ENCODE results near the gene C16orf95.
"Not testable (repeated sequence)": the region's sequence is repeated elsewhere in the genome, so short reads cannot be mapped to it uniquely, and the experiment has no call there.

C16orf95 gene

DNA sequence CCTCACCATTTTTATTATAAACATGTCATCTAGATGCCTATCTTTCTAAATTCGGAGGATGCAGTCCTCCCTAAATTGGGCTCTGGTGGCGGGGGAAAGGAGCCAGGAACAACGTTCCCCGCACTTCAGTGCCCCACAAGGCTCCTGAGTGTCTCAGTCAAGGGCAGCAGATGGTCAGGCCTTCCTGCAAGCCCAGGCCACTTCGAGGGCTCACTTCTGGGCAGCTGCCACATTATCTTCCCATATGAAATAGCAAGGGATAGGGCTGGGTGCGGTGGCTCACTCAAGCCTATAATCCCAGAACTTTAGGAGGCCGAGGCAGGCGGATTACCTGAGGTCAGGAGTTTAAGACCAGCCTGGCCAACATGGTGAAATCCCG is 34.1 kb upstream of the C16orf95 start:
- ATAC-seq, result no peak
- H3K4me3 Mint-ChIP-seq, result no peak overlapping the region
- no peaks in the 10 kb centered on the region for H3K4me1 Mint-ChIP-seq
- no peaks in the 10 kb centered on the region for H3K9me3 Mint-ChIP-seq
- no peak overlapping the region for H3K27ac Mint-ChIP-seq
- H3K27me3 Mint-ChIP-seq, result no peaks in the 10 kb centered on the region
- H3K36me3 Mint-ChIP-seq, result peaks cover 37% of the 10 kb centered on the region

DNA sequence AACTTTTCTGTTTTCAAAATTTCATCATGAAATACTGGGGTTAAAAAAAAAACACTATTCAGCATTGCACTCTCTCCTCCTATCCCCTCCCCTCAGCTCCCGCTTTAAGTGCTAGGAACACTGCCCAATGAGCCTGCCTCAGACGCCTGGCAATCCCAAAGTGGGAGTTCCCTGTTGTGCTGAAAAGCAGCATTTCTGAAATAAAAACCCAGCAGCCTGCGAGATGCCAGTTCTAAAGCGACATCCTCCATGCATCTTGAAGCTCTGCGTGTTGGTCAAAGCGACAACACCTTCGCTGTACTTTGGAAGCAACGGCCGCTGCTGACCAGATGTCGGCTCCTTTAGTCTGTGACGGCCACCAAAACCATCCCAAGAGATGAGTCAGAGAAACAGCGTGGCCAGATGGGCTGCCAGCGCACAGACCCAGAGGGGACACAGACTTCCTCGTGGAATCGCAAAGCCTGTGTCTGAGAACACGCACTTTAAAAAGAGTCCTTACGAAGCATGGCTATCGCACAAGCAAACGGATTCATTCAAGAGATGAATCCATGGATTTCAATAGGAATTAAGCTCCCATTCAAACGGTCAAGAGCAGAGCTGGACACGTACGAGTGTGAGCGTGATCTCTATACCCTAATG is 33.6 kb upstream of the C16orf95 start:
- Mint-ChIP-seq H3K4me3 (no peak overlapping the region), H3K36me3 (peaks cover 37% of the 10 kb centered on the region), H3K27me3 (no peaks in the 10 kb centered on the region), H3K4me1 (peaks cover 4% of the 10 kb centered on the region), H3K27ac (no peak overlapping the region), H3K9me3 (no peaks in the 10 kb centered on the region)
- no peak for ATAC-seq

DNA sequence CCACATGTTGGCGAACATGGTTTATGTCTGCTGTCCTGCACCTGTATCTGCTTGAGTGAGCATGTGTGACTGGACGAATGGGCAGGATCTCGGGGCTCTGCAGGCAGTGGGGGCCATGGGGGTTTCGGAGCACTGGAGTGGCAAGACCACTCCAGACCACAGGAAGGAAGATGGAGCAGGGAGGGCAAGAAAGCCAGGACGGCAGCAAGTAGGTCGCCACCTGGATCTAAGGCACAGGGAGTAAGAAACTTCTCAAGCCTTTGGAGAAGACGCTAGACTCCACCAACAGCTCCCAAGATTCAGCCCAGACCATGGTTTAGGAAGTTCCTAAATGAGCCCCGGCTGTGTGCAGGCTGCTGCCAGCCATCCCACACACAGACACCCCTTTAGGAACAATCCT is 32.8 kb upstream of the C16orf95 start:
- Mint-ChIP-seq H3K4me3 (no peak overlapping the region), H3K9me3 (no peaks in the 10 kb centered on the region), H3K4me1 (peaks cover 11% of the 10 kb centered on the region), H3K36me3 (peaks cover 40% of the 10 kb centered on the region), H3K27ac (no peak overlapping the region), H3K27me3 (no peaks in the 10 kb centered on the region)
- ATAC-seq, result no peak

GRCh38 chr16:87348616-87349157 is 31.5 kb upstream of the C16orf95 start:
- Mint-ChIP-seq H3K27me3 (no peaks in the 10 kb centered on the region), H3K4me3 (no peak overlapping the region), H3K27ac (no peak overlapping the region), H3K9me3 (no peaks in the 10 kb centered on the region), H3K4me1 (peaks cover 11% of the 10 kb centered on the region), H3K36me3 (peaks cover 45% of the 10 kb centered on the region)
- no peak for ATAC-seq

DNA sequence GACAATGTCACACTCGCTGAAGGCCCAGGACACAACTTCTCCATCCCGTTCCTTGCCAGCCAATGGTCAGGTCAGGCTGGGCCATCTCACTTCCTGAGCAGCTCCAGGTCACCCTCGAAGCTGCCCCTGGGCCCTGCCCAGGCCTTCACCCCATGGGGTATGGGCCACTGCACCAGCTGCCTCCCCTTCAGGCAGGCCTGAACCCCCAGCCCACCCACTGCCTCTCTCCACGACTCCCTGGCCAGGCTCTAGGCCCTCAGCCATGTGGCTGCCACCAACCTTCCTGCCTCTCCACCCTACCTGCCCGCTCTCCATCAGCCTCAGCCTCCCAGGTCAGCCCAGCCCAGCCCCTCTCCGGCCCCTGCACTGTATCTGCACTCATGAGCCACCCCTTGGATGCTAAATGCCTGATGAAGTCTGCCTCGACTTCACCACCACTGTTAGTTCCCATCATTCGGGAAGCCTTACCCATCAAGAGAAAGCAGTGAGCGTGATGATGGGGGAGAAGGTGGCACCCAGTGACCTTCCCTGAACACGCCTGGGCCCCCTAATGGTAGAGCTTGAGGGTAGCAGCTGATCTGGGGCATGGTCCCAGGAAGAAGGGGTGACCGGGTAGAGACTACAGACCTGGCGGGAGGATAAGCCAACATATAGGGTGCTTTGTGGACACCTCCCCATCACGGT is 30.9 kb upstream of the C16orf95 start:
- no peak overlapping the region for H3K4me3 Mint-ChIP-seq
- peaks cover 11% of the 10 kb centered on the region for H3K4me1 Mint-ChIP-seq
- no peak overlapping the region for H3K27ac Mint-ChIP-seq

DNA sequence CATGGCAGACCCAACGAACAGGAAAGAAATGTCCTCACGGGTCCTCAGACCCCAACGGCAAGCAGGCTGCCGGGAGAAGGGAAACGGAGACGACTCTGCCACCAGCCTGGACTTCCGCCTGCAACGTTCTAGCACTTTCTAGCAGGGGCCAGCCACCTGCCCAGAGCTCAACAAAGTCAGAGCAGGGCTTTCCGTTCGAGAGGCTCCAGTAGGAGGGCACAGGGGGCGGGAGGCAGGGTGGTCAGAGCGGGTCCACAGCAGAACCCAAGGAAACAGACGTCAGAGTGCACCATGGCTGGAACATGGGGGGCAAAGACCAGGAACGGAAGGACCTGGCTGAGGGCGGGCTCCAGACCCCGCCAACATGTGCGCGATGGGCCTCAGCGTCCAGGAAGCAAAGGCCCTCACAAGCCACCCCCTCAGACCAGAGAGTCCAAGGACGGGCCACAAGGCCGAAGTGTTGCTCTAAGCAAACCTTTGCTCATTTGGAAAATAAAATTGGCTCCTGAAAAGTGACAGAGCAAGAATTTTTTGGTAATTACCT is 29.4 kb upstream of the C16orf95 start:
- no peak for ATAC-seq
- no peak overlapping the region for H3K27ac Mint-ChIP-seq
- H3K36me3 Mint-ChIP-seq, result peaks cover 62% of the 10 kb centered on the region
- H3K4me1 Mint-ChIP-seq, result peaks cover 11% of the 10 kb centered on the region
- H3K27me3 Mint-ChIP-seq, result no peaks in the 10 kb centered on the region
- no peaks in the 10 kb centered on the region for H3K9me3 Mint-ChIP-seq
- H3K4me3 Mint-ChIP-seq, result no peak overlapping the region

More for the DNA sequence above, 30.9 kb upstream of the C16orf95 start:
- Mint-ChIP-seq H3K9me3 (no peaks in the 10 kb centered on the region), H3K36me3 (peaks cover 48% of the 10 kb centered on the region), H3K27me3 (no peaks in the 10 kb centered on the region)
- ATAC-seq, result no peak

DNA sequence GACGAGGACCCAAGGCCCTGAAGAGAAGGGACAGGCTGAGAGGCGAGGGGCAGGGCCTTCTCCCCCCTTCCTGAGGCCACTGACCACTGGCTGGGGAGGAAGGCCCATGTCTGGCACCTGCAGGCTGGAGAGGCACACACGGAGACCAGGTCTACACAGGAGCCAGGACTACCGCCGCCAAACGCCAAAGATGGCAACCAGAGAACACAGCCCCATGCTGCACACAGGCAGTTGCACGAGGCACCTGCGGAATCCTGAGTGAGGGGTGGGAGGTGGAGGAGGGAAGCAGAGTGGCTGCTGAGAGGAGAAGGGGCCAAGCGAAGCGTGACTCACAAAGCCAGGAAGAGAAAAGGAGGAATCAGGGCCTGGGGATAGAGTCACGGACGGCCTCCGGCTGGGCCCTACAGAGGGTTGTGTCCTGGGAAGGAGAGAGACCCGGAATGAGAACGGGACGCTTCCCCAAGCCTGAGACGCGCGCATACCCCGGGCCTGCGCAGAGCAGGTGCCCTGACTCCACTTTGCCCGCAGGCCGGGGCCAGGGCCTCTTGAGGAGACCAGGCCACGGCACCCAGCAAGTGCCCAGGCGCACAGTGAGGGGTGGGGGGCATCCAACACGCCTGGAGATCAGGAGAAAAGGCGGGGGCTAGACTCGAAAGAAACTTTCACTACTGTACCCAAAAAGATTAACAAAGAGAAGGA is 28.7 kb upstream of the C16orf95 start:
- no peaks in the 10 kb centered on the region for H3K9me3 Mint-ChIP-seq
- H3K27ac Mint-ChIP-seq, result peak overlapping the region; percentile 86
- no peak for ATAC-seq
- no peak overlapping the region for H3K4me3 Mint-ChIP-seq
- H3K4me1 Mint-ChIP-seq, result peaks cover 11% of the 10 kb centered on the region
- H3K27me3 Mint-ChIP-seq, result no peaks in the 10 kb centered on the region
- H3K36me3 Mint-ChIP-seq, result peaks cover 67% of the 10 kb centered on the region

DNA sequence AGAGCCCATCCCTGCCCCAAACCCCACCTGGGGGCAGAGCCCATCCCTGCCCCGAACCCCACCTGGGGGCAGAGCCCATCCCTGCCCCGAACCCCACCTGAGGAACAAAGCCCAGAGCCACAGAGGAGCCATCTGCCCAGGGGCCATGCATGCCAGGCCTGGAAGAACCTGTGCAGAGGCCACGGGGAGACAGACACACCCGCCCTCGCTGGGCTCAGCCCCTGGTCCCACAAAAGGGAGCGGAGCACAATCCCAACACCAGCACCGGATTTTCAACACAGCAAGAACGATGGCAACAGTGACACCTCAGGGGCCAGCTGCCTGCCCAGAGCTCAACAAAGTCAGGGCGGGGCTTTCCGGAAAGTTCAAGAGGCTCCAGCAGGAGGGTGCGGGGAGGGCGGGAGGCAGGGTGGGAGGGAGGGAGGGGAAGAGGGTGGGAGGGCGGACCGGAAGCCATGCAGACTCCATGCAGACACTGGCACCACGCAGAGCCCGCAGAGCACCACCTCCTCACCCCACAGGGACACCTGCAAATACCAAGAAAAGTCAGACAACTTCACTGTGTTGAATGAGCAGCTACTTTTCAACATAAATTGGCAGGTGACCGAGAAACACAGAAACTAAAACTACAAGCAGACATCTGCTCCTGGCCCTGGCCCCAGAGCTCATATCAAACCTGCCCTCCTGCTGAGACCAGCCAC is 27.9 kb upstream of the C16orf95 start:
- H3K27me3 Mint-ChIP-seq, result no peaks in the 10 kb centered on the region
- peak overlapping the region; percentile 46 for H3K4me3 Mint-ChIP-seq
- peaks cover 75% of the 10 kb centered on the region for H3K36me3 Mint-ChIP-seq
- H3K4me1 Mint-ChIP-seq, result peaks cover 11% of the 10 kb centered on the region
- H3K27ac Mint-ChIP-seq, result peak overlapping the region; percentile 86
- peak; percentile 53 for ATAC-seq
- no peaks in the 10 kb centered on the region for H3K9me3 Mint-ChIP-seq

GRCh38 chr16:87344165-87344930 is 27.2 kb upstream of the C16orf95 start:
- no peaks in the 10 kb centered on the region for H3K9me3 Mint-ChIP-seq
- peaks cover 11% of the 10 kb centered on the region for H3K4me1 Mint-ChIP-seq
- no peak overlapping the region for H3K4me3 Mint-ChIP-seq
- peak; percentile 9 for ATAC-seq
- H3K36me3 Mint-ChIP-seq, result peaks cover 80% of the 10 kb centered on the region
- H3K27ac Mint-ChIP-seq, result peak overlapping the region; percentile 86
- no peaks in the 10 kb centered on the region for H3K27me3 Mint-ChIP-seq

GRCh38 chr16:87343753-87344050 is 26.5 kb upstream of the C16orf95 start:
- H3K4me1 Mint-ChIP-seq, result peaks cover 11% of the 10 kb centered on the region
- peaks cover 80% of the 10 kb centered on the region for H3K36me3 Mint-ChIP-seq

DNA sequence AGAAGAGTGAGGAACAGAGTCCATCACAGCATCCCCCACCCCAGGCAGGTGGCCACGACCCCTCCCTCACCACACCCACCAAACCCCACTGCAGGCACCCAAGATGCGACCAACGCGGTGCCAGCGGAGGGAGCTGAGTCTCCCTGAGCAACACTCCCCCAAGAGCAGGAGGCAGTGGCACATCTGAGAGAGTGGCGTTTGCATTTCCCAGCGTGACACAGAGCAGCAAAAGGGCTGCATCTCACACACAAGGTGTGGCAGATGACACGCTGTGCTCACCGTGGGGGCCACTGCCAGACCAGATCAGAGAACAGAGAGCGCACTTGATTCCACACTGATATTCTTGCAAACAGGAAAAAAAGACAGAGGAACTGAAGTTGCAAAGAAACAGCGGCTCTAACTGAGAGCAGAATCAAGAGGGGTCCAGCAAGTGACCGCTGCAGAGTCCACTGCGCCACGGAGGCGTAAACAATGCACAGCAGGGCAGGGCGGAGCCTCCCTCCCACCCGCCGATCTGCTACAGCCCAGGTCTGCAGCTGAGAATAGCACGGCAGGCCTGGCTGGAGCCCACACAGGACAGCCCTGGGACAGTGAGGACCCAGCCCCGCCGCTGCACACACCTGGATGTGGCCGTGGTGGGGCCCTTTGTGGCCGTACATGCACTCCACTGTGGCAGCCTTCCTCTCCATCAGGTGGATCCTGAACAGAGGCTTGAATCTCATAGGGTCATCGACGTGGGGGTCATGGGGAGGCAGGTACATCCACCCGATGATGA is 26.0 kb upstream of the C16orf95 start:
- Mint-ChIP-seq H3K27me3 (no peaks in the 10 kb centered on the region), H3K27ac (no peak overlapping the region), H3K9me3 (no peaks in the 10 kb centered on the region), H3K4me1 (peaks cover 11% of the 10 kb centered on the region), H3K36me3 (peaks cover 77% of the 10 kb centered on the region), H3K4me3 (no peak overlapping the region)
- no peak for ATAC-seq

More at GRCh38 chr16:87343753-87344050, 26.5 kb upstream of the C16orf95 start:
- H3K27me3 Mint-ChIP-seq, result no peaks in the 10 kb centered on the region
- H3K27ac Mint-ChIP-seq, result no peak overlapping the region
- no peaks in the 10 kb centered on the region for H3K9me3 Mint-ChIP-seq
- H3K4me3 Mint-ChIP-seq, result no peak overlapping the region
- ATAC-seq, result no peak

GRCh38 chr16:87342504-87342903 is 25.3 kb upstream of the C16orf95 start:
- Mint-ChIP-seq H3K9me3 (no peaks in the 10 kb centered on the region), H3K4me3 (no peak overlapping the region), H3K27ac (no peak overlapping the region), H3K27me3 (no peaks in the 10 kb centered on the region), H3K36me3 (peaks cover 74% of the 10 kb centered on the region), H3K4me1 (peaks cover 12% of the 10 kb centered on the region)
- no peak for ATAC-seq

DNA sequence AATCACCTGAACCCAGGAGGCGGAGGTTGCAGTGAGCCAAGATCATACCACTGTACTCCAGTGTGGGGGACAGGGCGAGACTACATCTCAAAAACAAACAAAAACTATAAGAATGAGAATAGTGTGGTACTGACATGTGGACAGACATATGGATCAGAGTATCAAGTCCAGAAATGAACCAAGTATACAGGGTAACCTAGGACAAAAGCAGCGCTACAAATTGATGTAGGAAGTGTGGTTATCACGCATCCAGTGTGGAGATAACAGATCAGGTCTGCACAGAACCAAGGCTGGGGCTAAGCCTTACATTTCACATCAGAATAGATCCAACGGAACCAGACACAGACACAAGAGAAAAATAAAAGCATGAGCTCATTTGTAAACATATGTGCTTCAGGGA is 23.0 kb upstream of the C16orf95 start:
- Mint-ChIP-seq H3K4me3 (no peak overlapping the region), H3K36me3 (peaks cover 73% of the 10 kb centered on the region), H3K9me3 (no peaks in the 10 kb centered on the region), H3K27me3 (no peaks in the 10 kb centered on the region), H3K27ac (no peak overlapping the region), H3K4me1 (peaks cover 11% of the 10 kb centered on the region)
- ATAC-seq, result no peak

GRCh38 chr16:87339724-87340105 is 22.5 kb upstream of the C16orf95 start:
- not testable (repeated sequence) for ATAC-seq, H3K9me3 Mint-ChIP-seq, H3K4me1 Mint-ChIP-seq, H3K27me3 Mint-ChIP-seq, H3K4me3 Mint-ChIP-seq, H3K27ac Mint-ChIP-seq
- H3K36me3 Mint-ChIP-seq, result peaks cover 75% of the 10 kb centered on the region
